Measurements from ENCODE around the gene LANCL1.

DNA sequence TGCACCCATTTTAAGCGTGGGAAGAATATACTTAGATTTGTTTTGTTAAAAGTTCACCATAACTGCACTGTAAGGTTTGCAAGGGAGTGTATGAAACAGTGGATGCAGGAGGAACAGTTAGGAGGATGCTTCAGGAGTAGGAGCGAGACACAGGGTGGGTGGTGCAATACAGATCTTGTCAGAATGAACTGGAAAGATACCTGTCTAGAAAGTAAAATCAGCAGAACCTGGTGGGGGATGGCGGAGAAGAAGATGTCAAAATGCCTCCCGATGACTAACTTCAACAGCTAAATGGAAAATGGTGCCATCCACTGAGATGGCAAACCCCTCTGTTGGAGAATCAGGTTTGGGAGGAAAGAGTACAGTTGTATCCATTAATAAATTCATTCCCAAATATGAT lies 18.2 kb downstream of the LANCL1 start:
- TF ChIP-seq CTCF (IDR thresholded peaks at IDR 0.05; ENCODE audit: low read depth, low read length) (no peak), EZH2phosphoT487 (IDR thresholded peaks at IDR 0.05; ENCODE audit: low read depth) (no peak)
